ENCODE results near the gene DCDC1.

DCDC1 gene

GRCh38 chr11:30893318-30893717 is 476.2 kb downstream of the DCDC1 start:
- DNase-seq: no peak

GRCh38 chr11:30889143-30889794 is 480.3 kb downstream of the DCDC1 start:
- no peak for DNase-seq

GRCh38 chr11:30879322-30880005 is 490.1 kb downstream of the DCDC1 start:
- no peak for DNase-seq

DNA sequence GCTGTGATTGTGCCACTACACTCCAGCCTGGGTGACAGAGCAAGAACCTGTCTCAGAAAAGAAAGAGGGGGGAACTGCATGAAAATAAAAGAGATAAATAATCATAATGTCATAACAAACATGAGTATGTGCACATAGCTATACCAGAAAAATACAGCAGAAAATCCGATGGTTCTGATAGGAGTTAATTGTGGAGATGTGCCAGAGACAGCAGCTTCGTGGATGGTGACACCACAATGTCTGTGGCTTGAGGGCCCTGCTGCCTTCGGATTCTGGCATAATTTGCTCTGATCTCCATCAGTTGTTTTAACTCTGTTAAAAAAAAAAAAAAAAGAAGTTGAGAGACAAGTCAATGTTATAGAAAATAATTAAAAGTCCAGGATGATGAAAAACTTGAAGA is 491.1 kb downstream of the DCDC1 start:
- no peak for DNase-seq

GRCh38 chr11:30876663-30877396 is 492.7 kb downstream of the DCDC1 start:
- no peak for DNase-seq

- DNase-seq: no peak
Observed at GRCh38 chr11:30876228-30876627, 493.3 kb downstream of the DCDC1 start.

- no peak for DNase-seq
Observed at GRCh38 chr11:30875806-30876205, 493.7 kb downstream of the DCDC1 start.

DNA sequence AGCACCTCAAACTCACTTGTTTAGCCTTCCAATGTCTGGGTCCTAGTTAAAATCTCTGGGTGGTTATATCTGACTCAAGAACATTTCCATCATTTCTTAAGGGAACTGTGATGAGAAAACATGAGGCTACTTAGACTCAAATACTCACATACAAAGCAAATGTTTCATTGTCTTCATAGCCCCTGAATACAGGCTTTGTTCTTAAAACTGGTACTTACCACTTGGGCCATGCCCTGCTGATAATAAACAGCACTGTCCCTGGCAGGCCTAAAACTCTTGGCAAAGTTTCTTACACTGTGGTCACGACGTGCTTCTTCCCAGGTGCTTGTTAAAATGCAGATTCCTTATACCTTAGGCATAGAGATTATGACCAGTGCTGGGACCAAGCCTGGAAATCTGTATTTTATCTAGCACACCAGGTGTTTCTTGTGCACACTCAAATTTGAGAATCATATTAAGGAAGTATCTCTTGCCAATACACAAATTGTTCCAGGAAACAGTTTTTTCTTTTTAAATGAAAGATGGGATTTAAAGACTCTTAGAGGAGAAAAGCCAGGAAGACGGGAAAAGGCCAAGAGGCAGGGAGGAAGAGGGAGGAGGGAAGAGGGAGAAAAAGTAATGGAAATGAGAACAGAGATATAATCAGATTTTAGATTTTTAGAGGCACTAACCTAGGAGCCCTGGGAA is 495.5 kb downstream of the DCDC1 start:
- no peak for DNase-seq

GRCh38 chr11:30868626-30869081 is 500.9 kb downstream of the DCDC1 start:
- no peak for DNase-seq

- no peak for DNase-seq
Observed at GRCh38 chr11:30863209-30863608, 506.3 kb downstream of the DCDC1 start.

- no peak for DNase-seq
Observed at GRCh38 chr11:30861531-30861930, 508.0 kb downstream of the DCDC1 start.

GRCh38 chr11:30861064-30861463 is 508.5 kb downstream of the DCDC1 start:
- DNase-seq: no peak

DNA sequence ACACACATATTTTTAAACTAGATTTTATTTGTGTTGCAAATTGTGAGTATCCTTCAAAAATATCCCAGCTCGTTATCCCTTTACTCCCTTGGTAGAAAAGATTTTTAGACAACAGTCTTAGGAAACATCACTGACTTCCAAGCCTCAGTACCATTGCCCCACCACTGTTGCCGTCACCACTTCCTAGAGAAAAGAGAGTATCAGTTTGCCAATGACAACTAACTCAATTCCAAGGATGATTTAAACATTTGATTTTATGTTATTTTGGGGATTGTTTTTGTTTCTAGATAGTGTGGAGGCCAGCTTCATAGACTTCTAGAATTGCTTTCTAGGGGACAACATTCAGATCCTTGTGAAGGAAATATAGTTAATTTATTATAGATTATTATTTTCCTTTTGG is 509.4 kb downstream of the DCDC1 start:
- DNase-seq: no peak

DNA sequence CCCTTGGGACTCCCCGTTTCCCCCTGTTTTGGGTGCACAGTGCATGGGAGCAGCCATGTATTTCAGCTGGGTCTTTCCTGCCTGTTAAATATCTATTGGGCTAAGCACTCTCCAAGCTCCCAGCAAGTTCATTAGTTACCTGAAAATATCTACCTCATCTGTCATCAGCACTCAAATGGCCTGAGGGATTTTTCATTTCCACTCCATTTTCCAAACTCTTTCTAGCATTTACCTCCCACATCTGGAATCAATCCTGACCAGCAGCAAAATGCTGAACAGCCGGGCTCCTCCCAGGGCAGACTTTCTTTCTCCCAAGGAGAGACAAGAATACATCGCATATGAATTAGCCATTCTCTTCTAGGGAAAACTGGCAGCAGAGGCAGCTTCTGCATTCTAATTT is 509.9 kb downstream of the DCDC1 start:
- DNase-seq: no peak

DNA sequence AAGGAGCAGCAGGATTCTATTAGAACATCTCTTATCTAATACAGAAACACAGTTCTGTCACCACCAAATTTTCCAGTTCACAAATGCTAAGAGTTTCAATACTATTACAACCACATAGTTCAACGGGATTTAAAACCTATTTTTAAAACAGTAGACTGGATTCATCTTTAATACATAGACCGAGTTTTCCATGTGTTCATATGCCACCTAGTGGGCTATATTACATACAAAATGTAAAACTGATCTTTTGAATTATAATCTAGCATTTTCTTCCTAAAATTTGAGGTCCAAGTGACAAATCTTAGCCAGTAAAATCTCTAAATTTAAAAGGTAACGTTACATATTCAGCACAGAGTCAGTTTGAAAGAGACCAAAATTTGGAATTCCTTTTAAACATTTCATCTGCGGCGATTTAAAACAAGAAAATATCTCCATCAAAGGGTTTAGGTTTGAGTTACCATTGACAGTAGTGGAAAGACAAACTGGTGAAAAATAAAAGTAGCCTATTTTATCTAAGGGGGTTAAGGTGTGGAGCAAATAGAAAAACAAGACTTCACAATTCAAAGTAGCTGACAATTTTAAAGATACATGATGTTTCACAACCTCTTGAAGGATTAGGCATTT is 514.0 kb downstream of the DCDC1 start:
- DNase-seq: no peak

DNA sequence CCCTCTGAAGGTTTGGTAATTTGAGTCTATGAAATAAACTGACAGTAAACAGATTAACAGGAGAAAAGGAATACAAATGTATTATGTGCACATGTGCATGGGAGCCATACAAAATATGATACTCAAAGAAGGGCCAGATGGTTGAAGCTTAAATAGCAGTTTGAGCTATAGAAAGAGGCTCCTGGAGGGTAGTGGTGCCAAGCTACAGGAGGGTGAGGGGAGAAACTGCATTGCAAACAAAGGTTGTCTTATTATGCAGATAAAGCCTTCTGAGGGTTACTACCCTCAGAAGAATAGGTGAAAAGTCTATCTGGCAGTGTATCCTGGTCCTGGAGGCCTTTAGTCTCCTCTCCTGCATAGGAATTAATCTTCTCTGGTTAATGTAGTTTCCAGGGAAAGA is 516.1 kb downstream of the DCDC1 start:
- DNase-seq: no peak

DNA sequence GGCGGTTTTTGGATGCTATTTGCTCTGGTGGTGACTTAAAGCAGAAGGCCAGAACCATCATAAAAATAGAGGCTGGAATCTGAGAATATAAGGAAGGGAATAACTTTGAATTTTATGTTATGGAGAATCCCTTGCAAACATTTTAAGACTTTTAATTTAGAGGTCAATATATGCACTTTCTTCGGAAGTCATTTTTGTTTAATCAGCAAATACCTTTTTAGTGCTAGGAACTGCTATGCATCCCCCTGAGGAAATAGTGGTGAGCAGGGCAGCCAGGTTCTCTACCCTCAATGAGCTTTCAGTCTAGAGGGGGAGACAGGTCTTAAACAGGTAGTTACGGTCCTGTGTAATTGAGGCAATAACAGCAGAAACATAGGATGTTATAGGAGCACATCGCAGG is 516.9 kb downstream of the DCDC1 start:
- no peak for DNase-seq

GRCh38 chr11:30852091-30852490 is 517.4 kb downstream of the DCDC1 start:
- DNase-seq: no peak

DNA sequence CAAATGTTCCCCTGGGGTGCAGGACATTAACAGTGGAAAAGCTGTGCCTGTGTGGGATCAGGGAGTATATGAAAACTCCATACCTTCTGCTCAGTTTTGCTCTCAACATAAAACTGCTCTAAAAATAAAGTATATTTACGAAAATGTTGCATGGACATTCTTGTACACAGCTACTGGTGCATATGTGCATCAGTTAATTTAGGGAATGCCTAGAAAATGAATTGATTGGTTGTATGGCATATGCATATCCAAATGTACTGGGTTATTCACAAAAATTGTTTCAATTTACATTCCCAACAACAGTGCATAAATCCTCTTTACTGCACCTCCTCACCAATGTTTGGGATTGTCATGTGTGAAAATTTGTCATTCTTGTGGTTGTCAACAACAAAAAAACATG is 532.3 kb downstream of the DCDC1 start:
- DNase-seq: no peak

GRCh38 chr11:30832831-30833230 is 536.7 kb downstream of the DCDC1 start:
- DNase-seq: no peak

GRCh38 chr11:30830681-30831080 is 538.9 kb downstream of the DCDC1 start:
- DNase-seq: no peak

DNA sequence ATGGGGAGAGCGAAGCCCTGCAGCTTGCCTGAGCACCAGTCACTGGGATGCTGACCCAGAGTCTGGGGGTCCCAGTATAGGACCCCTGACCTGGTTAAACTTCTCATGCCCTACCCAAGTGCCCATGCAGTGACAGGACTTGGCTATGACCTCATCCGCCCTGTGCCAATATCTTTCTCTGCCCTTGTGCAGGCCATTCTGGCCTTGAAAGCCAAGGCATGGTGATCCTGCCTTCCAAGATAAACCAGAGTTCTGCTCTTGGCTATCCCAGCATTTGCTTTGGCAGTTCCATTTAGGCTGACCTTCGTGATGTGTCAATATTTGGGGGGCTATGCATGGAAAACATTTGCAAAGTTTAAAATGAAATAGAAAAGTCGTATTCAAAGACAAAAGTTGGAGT is 542.6 kb downstream of the DCDC1 start:
- no peak for DNase-seq

GRCh38 chr11:30825723-30826122 is 543.8 kb downstream of the DCDC1 start:
- no peak for DNase-seq

Data from CD4-positive, alpha-beta T cell treated with Interferon alpha-2 for 1 hour (primary cell).